HPDE6-E6E7 (cell line): ENCODE data around the gene DPP3.
A peak's percentile ranks its signal among the peaks of the same experiment; 100 is the strongest.
"Not testable (repeated sequence)": the region's sequence is repeated elsewhere in the genome, so short reads cannot be mapped to it uniquely, and the experiment has no call there.

Experiments
- DNase-seq: peaks from one replicate; pipeline ENCODE4 v3.0.0; 2011; ENCODE audit warnings: missing footprints; ENCODE audit errors: extremely low spot score

DPP3 gene

DNA sequence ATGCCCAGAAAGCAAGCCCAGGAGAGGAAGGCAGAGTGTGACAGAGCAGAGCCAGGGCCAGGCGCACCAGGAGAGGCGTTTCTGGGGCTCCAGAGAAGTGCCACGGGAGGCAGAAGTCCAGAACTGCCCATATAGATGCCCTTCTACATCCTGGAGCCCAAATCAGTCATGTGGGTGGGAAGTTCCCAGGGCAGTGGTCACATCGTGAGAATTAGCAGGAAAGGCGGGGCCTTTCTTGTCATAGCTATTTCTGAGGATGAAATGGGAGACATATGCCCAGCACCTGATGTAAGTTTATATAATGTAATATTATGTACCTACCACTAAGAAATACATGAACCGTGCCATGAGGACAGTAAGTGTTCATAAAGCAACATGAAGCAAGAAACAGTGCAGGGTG lies 52.5 kb downstream of the DPP3 start:
- no peak for DNase-seq

DNA sequence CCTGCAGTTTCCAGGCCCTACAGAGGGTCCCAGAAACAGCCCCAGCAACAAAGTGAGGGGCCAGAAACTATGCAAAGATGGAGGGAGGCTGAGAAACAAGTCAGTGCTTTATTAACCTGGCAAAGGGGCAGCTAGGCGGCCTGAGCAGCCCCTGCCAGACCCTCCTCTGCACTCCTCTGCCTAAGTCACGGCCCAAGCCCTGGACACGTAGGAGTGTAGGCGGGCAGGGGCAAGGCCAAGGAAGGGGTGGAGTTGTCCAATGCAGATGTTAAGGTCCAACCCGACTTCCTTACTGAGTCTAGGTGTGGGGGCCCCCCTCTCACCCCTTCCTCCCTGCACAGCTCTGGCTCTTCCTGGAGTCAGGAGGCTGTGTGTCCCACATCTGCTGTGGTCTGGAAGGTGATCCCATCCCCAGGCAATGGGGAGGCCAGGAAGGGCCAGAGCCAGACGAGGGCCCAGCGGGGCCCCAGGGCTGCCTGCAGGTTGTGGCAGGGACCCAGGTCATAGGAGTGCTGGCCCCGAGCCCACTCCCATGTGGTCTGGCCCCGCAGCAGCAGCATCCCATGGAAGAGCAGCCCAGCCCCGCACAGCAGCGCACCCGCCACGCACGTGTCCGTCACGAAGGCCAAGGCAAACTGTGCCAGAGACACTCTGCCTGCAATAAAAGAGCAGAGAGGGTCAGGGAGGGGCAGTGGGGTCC lies 59.1 kb downstream of the DPP3 start:
- DNase-seq = no peak

GRCh38 chr11:66539870-66540213 lies 59.6 kb downstream of the DPP3 start:
- DNase-seq = no peak

DNA sequence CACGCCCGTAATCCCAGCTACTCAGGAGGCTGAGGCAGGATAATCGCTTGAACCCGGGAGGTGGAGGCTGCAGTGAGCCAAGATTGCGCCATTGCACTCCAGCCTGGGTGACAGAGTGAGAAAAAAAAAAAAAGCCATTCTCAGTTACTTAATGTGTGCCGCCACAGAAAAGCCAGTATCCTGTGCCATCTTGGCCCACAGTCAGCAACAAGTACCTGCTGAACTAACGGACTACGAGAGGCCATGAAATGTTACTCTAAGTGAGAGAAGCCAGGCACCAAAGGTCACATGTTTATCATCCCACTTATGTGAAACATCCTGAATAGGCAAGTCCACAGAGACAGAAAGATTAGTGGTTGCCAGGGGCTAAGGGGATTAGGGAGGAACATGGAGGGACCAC lies 60.4 kb downstream of the DPP3 start:
- DNase-seq = not testable (repeated sequence)

DNA sequence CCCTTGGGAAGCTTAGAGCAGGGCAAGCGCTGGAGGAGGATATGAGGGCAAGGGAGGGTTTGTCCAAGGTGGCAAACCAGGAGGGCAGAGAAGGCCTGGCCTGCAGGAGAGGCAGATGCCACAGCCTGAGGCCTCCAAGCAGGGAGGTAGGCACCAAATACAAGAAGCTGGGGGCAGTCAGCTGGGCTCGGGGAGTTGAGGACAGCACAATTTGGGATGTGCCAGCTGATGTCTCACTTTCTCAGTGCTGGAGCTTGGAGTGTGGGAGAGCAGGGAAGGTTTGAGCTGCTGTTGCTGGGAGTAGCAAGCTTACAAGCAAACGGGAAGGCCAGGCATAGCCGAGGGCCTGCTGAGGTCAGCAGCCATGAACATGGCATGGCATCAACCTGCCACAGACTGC lies 61.7 kb downstream of the DPP3 start:
- DNase-seq = no peak

DNA sequence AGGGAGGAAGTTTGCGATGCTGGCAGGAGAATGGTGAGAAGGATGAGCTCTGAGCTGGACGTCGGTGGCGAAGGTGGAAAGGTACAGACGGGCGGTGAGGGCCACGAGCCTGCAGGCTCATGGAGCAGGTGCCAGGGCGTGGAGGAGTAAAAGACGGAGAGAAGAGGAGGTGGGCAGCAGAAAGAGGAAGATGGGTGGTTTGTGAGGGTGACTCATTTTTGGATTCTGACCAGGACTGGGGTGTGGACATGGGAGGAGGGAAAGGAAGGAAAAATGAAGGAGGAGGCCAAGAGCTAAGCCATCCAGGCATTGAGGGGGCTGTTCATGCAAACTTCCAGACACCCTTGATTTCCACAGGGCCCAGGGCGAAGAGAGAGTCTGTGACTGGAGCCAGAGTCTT lies 62.1 kb downstream of the DPP3 start:
- no peak for DNase-seq

- DNase-seq = no peak
These were observed 63.3 kb downstream of the DPP3 start for GRCh38 chr11:66543263-66544107.

- not testable (repeated sequence) for DNase-seq
These were observed 64.7 kb downstream of the DPP3 start for GRCh38 chr11:66544952-66545351.

DNA sequence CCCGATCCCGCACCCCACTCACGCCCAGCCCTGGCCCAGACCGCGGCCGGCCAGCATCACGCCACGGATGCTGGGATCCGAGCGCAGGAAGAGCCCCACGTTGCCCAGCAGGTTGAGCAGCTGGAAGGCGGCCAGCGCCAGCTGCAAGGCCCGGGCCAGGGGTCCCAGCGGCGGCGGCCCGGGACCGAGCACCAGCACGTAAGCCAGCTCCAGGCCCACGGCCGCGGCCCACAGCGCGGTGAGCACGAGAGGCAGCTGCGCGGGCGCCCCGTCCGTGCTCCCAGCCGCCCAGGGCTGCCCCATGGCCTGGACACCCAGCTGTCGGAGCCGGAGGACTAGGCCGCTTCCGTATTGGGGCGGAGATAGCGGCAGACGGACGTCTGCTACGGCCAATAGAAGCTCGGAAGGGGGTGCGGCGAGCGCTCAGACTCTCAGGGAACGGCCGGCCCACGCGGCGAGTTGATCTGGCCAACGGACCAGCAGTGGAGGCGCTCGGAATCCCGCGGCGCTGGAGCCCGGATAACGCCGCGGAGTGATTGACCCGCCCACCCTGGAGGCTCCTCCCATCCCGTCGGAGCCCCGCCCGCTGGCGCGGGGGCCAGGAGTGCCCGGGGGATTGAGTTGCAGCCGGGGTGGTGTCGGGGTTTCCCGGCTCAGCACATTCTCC lies 65.6 kb downstream of the DPP3 start, which contains the start of gene ZDHHC24:
Gene ZDHHC24 (minus strand): TSS at position 348 of the 667 bp plus-strand sequence. CDS start 45 bp downstream, at position 303.
- peak; percentile 97 for DNase-seq

GRCh38 chr11:66546368-66546965 lies 66.2 kb downstream of the DPP3 start, which contains the start of gene ACTN3:
Gene ACTN3 (plus strand): TSS chr11:66546903. CDS start chr11:66546938, 35 bp downstream.
- DNase-seq = no peak

DNA sequence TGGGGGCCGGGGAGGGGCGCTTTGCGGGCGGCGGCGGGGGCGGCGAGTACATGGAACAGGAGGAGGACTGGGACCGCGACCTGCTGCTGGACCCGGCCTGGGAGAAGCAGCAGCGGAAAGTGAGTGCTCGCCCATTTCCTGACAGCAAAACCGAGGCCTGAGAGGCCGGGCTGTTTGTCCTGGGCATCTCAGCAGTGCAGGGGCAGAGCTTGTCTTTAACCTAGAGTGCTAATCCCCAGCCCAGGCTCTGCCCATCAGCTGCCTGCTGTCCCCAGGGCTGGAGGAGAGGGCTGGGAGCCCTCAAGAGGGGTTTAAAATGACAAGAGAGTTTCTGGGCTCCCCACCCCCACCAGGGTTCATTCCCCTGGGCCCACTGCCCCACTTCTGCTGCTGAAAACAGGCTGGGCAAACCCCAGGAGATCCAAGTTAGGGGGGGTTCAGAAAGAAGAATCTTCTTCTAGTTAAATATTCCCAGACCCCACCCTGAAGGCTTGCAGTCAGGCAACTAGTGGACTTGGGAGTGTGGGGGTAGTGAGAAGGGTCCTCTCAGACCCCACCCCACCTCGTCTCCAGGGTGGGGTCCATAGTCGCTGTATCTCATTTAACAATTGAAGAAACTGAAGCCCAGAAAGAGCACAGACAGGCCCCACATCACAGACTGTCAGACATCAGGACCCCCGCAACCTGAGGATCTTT lies 66.9 kb downstream of the DPP3 start:
- no peak for DNase-seq

GRCh38 chr11:66547662-66548009 lies 67.4 kb downstream of the DPP3 start:
- DNase-seq = no peak

DNA sequence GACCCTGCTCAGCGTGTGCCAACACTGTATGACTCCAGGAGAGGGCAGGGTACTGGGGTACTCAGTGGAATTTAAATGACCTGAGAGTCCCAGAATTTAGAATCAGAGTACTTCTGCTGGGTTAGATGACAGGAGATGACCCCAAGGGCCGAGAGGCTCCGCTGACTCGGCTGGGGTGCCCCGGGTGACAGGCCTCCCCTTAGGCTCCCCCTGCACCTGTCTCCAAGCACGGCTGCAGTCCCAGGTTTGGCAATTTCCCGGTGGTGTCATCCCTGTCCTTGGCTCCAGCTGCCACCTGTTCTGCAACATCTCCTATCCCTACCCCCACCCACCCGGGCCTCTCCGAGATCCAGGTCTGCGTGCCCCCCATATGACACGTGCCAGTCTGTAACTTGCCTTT lies 67.8 kb downstream of the DPP3 start:
- no peak for DNase-seq

GRCh38 chr11:66548774-66549630 lies 68.8 kb downstream of the DPP3 start:
- DNase-seq = no peak

DNA sequence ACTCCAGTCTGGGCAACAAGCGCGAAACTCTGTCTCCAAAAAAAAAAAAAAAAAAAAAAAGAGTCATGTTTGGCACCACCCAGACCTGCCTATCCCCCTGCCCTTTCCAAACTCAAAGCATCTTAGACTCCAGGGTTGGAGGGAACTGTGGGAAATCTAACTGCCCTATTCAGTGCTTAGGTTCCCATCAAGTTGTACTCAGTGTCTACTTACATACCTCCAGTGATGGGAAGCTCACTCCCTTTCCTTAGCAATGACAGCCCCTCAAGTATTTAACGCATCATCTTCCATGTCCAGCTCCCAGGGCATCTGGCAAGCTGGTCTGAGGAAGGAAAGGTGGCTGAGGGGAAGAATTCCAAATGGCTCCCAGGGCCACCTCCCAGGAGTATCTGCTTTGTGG lies 69.5 kb downstream of the DPP3 start:
- DNase-seq = no peak

DNA sequence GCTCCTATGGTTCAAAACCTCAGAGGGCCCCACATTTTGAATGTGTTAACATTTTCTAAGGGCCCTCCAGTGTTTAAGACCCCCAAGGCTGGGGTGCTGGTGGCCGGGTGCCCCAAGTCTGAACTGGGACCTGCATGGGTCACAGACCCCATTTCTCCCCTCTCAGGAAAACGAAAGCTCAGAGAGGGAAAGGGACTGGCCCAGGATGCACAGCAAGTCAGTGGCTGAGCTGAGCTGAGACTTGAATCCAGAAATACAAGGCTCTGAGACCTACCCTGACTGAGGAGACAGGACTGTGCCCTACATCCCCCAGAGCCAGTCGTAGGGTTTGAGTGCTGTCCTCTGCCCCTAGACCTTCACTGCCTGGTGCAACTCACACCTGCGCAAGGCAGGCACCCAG lies 70.7 kb downstream of the DPP3 start:
- DNase-seq = no peak

GRCh38 chr11:66554602-66555001 lies 74.4 kb downstream of the DPP3 start:
- DNase-seq = no peak

GRCh38 chr11:66555416-66555815 lies 75.2 kb downstream of the DPP3 start:
- no peak for DNase-seq

- no peak for DNase-seq
These were observed 75.9 kb downstream of the DPP3 start for GRCh38 chr11:66556086-66556485.

- DNase-seq = no peak
These were observed 77.6 kb downstream of the DPP3 start for GRCh38 chr11:66557733-66558326.
